HepG2 (cell line): ENCODE results near the gene ARHGAP12. TPM values are rescaled to one million over a fixed set of nuclear protein-coding genes. Genes with fewer than 3 reads are reported as not detected.

Experiments
- ATAC-seq: fragments of 200-7000 bp; cut with Tn5 transposase; 3 replicates; pipeline ENCODE4 v1.9.1; 2020; ENCODE audit warnings: mild to moderate bottlenecking, moderate library complexity
- BruUV-seq: library from RNA; stranded (reverse); fragments of 400-500 nt; replicated peaks from 2 replicates; lab custom pipeline; 2021; lab: Mats Ljungman, UMichigan
- CTCF ChIA-PET: fragments of 300-600 bp; formaldehyde crosslinking; extraction: SDS; loops from one replicate; lab custom pipeline; 2021; ENCODE audit warnings: low total read pairs, inconsistent platforms, low intra/inter-chr PET ratio; lab: Yijun Ruan, JAX
- POLR2A ChIA-PET: fragments of 350-600 bp; sonication (Branson Sonifier 250); formaldehyde crosslinking; loops from one replicate; lab custom pipeline; 2020; ENCODE audit warnings: antibody characterized with exemption, inconsistent platforms; lab: Yijun Ruan, JAX
- DNase-seq: peaks from one replicate; pipeline ENCODE4 v3.0.0-alpha.2; 2015; ENCODE audit warnings: low spot score
- FAIRE-seq: peaks from 3 replicates; lab custom pipeline; 2011; peaks lifted over from hg19 to GRCh38; lab: Jason Lieb, UNC
- H2AFZ ChIP-seq: one replicate; pipeline ENCODE4 v1.6.1; 2011; ENCODE audit warnings: low read length, inconsistent platforms
- H3K27ac ChIP-seq: fragments of 300-600 bp; 3 replicates; pipeline ENCODE4 v1.8.0; 2011; ENCODE audit warnings: mixed run types, mild to moderate bottlenecking, mixed read lengths, low read length, inconsistent platforms; ENCODE audit not compliant: insufficient read depth; ENCODE audit errors: extremely low read length
- H3K27me3 ChIP-seq, 2 experiments: fragments of 200-600 bp in 1 of 2; 2 replicates in 1 of 2; 3 replicates in 1 of 2; pipeline versions ENCODE4 v1.6.0 to v1.8.0; 2011; ENCODE audit warnings: low read length in 2 of 2, mild to moderate bottlenecking in 2 of 2, moderate library complexity in 2 of 2, inconsistent platforms in 1 of 2; ENCODE audit not compliant: insufficient read depth in 2 of 2, control insufficient read depth in 1 of 2
- H3K36me3 ChIP-seq, 2 experiments: fragments of 200-600 bp in 1 of 2; replicated peaks in 1 of 2; 2 replicates in 1 of 2; 3 replicates in 1 of 2; pipeline versions ENCODE4 v1.5.1 to v1.8.0; 2011; ENCODE audit warnings: low read length in 2 of 2, inconsistent platforms in 1 of 2; ENCODE audit not compliant: insufficient read depth in 2 of 2, control insufficient read depth in 1 of 2
- H3K4me1 ChIP-seq: 2 replicates; pipeline ENCODE4 v1.5.1; 2012; ENCODE audit warnings: low read length, inconsistent platforms; ENCODE audit not compliant: insufficient read depth
- H3K4me2 ChIP-seq: 2 replicates; pipeline ENCODE4 v1.6.0; 2011; ENCODE audit warnings: low read depth, low read length, inconsistent platforms
- H3K4me3 ChIP-seq, 3 experiments: fragments of 200-600 bp in 1 of 3; sonication (generic), shearing (Covaris generic) in 1 of 3; replicated peaks in 1 of 3; 2 replicates each; pipeline ENCODE4 v1.5.1; 2011 to 2016; ENCODE audit warnings: low read length in 3 of 3, inconsistent platforms in 2 of 3, low read depth in 2 of 3, mild to moderate bottlenecking in 2 of 3, control low read depth in 1 of 3, mixed read lengths in 1 of 3; ENCODE audit not compliant: insufficient read depth in 1 of 3
- H3K79me2 ChIP-seq: one replicate; pipeline ENCODE4 v1.6.1; 2011; ENCODE audit warnings: low read length, inconsistent platforms; ENCODE audit not compliant: insufficient read depth
- H3K9ac ChIP-seq: 2 replicates; pipeline ENCODE4 v1.6.0; 2011; ENCODE audit warnings: mild to moderate bottlenecking, low read depth, low read length, inconsistent platforms; ENCODE audit not compliant: insufficient read depth
- H3K9me3 ChIP-seq: 2 replicates; pipeline ENCODE4 v1.5.1; 2012; ENCODE audit warnings: mild to moderate bottlenecking, low read length
- H4K20me1 ChIP-seq: 2 replicates; pipeline ENCODE4 v1.6.0; 2011; ENCODE audit warnings: inconsistent platforms, mild to moderate bottlenecking, low read length, moderate library complexity; ENCODE audit not compliant: insufficient read depth
- ATAD3A ChIP-seq: sonication (generic); formaldehyde crosslinking; IDR thresholded peaks from 2 replicates; pipeline ENCODE4 v1.4.0; 2020; ENCODE audit warnings: missing genetic modification reagents
- THYN1 ChIP-seq: sonication (generic); formaldehyde crosslinking; IDR thresholded peaks from 2 replicates; pipeline ENCODE4 v1.8.1; 2023; ENCODE audit warnings: low read depth, mild to moderate bottlenecking, moderate library complexity, missing genetic modification reagents, borderline replicate concordance
- ZNF224 ChIP-seq: sonication (generic); formaldehyde crosslinking; IDR thresholded peaks from 2 replicates; pipeline ENCODE4 v1.5.0; 2020; ENCODE audit warnings: mild to moderate bottlenecking, missing genetic modification reagents
- ZNF496 ChIP-seq: sonication (generic); formaldehyde crosslinking; IDR thresholded peaks from 2 replicates; pipeline ENCODE4 v1.8.1; 2023; ENCODE audit warnings: mild to moderate bottlenecking, moderate library complexity, missing genetic modification reagents; ENCODE audit not compliant: insufficient replicate concordance
- ZNF501 ChIP-seq: sonication (generic); formaldehyde crosslinking; IDR thresholded peaks from 2 replicates; pipeline ENCODE4 v1.5.1; 2020; ENCODE audit warnings: mild to moderate bottlenecking, moderate library complexity, missing genetic modification reagents
- ZNF839 ChIP-seq: sonication (generic); formaldehyde crosslinking; IDR thresholded peaks from 2 replicates; pipeline ENCODE4 v1.4.0; 2020; ENCODE audit warnings: missing genetic modification reagents, mild to moderate bottlenecking, borderline replicate concordance
- ZXDC ChIP-seq: sonication (generic); formaldehyde crosslinking; IDR thresholded peaks from 2 replicates; pipeline ENCODE4 v1.5.0; 2020; ENCODE audit warnings: mild to moderate bottlenecking, missing genetic modification reagents
- WGBS: methylation state at CpG from one replicate; pipeline ENCODE4 v1.1.6; 2017; ENCODE audit warnings: low lambda C conversion rate; 5-methylcytosine and 5-hydroxymethylcytosine counted together
- in situ Hi-C: cut with HindIII; loops from 2 replicates; pipeline ENCODE4 v1.10.0; 2017; ENCODE audit warnings: low pct_unique_long_range_greater_than_20kb; ENCODE audit not compliant: extremely low pct_ligation_motif_present
- intact Hi-C: fragments of 100-400 bp; cut with micrococcal nuclease; formaldehyde crosslinking; loops from one replicate; pipeline ENCODE4 v1.10.0; 2022; ENCODE audit not compliant: unreplicated experiment
- polyA plus RNA-seq, 8 experiments: library from polyadenylated mRNA; depleted of rRNA in 3 of 8; stranded (reverse) in 7 of 8; unstranded in 1 of 8; fragments of >200 nt; fragmentation: Illumina TruSeq in 4 of 8; extraction: Trizol in 4 of 8; gene quantifications; 2 replicates each; pipeline versions ENCODE4 v1.2.1 to v1.2.3, GENCODE V29; 2011 to 2016; ENCODE audit warnings: low read depth in 4 of 8, missing spikeins in 1 of 8, mixed read lengths in 1 of 8; ENCODE audit not compliant: insufficient read depth in 1 of 8
- total RNA-seq, 5 experiments: library from RNA; depleted of rRNA; stranded (reverse); fragments of >200 nt; fragmentation: Illumina TruSeq; extraction: Trizol; gene quantifications; 2 replicates each; pipeline ENCODE4 v1.2.3, GENCODE V29; 2016; ENCODE audit warnings: low read depth in 1 of 5
- TF ChIP-seq, protein P1 (sequence below): sonication (generic); formaldehyde crosslinking; conservative IDR thresholded peaks from 2 replicates; pipeline ENCODE4 v1.4.0; 2020; ENCODE audit warnings: missing genetic modification reagents
- TF ChIP-seq, protein P2 (sequence below): IDR thresholded peaks from 2 replicates; pipeline ENCODE4 v1.6.1; 2016; ENCODE audit warnings: low read depth, missing genetic modification reagents, missing compliant biosample characterization
- TF ChIP-seq, protein P3 (sequence below): IDR thresholded peaks from 2 replicates; pipeline ENCODE4 v1.6.1; 2016

The ARHGAP12 gene
- total and polyA plus RNA-seq, 2 of the 13 experiments (the other 11 are each of a cell fraction or from before 2014, with no cell fraction given): 25.0 to 54.6 TPM

GRCh38 chr10:31768467-31768866 is 160.2 kb downstream of the ARHGAP12 start (continued):
- TF ChIP-seq, protein P1, sequence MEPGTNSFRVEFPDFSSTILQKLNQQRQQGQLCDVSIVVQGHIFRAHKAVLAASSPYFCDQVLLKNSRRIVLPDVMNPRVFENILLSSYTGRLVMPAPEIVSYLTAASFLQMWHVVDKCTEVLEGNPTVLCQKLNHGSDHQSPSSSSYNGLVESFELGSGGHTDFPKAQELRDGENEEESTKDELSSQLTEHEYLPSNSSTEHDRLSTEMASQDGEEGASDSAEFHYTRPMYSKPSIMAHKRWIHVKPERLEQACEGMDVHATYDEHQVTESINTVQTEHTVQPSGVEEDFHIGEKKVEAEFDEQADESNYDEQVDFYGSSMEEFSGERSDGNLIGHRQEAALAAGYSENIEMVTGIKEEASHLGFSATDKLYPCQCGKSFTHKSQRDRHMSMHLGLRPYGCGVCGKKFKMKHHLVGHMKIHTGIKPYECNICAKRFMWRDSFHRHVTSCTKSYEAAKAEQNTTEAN (CRISPR knock-in tag): no peak
- no peak for TF ChIP-seq ZNF496 (CRISPR knock-in tag)

DNA sequence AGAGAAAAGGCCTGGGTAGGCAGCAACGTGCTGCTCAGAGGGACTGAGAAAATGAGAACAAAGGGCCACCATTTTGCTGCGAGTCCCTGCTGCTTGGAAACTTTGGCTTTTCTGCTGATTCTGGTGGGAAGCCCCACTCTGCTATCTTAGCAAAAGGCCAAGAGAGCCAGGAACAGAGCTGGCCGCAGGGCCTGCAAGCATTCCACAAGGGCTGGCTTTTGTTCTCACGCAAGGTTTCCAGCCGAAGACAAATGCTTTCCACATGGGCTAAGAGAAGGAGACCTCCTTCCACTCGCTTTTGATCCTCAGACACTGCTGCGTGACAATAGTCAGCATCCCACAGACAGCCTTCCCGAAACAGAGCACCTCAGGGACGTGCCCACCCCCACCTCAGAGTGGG is 163.1 kb downstream of the ARHGAP12 start:
- H3K27me3 ChIP-seq: peaks cover 1 to 3% of the 10 kb centered on the region in 2 experiments; a peak in 1 of 5 replicates
- no peak overlapping the region for H2AFZ ChIP-seq
- H3K36me3 ChIP-seq: no peaks in the 10 kb centered on the region
- ATAC-seq (no peak), FAIRE-seq (no peak), DNase-seq (no peak)
- H3K4me3 ChIP-seq: no peak overlapping the region
- H3K9ac ChIP-seq: no peak overlapping the region
- TF ChIP-seq ZNF224 (CRISPR knock-in tag): no peak
- TF ChIP-seq, protein P2, sequence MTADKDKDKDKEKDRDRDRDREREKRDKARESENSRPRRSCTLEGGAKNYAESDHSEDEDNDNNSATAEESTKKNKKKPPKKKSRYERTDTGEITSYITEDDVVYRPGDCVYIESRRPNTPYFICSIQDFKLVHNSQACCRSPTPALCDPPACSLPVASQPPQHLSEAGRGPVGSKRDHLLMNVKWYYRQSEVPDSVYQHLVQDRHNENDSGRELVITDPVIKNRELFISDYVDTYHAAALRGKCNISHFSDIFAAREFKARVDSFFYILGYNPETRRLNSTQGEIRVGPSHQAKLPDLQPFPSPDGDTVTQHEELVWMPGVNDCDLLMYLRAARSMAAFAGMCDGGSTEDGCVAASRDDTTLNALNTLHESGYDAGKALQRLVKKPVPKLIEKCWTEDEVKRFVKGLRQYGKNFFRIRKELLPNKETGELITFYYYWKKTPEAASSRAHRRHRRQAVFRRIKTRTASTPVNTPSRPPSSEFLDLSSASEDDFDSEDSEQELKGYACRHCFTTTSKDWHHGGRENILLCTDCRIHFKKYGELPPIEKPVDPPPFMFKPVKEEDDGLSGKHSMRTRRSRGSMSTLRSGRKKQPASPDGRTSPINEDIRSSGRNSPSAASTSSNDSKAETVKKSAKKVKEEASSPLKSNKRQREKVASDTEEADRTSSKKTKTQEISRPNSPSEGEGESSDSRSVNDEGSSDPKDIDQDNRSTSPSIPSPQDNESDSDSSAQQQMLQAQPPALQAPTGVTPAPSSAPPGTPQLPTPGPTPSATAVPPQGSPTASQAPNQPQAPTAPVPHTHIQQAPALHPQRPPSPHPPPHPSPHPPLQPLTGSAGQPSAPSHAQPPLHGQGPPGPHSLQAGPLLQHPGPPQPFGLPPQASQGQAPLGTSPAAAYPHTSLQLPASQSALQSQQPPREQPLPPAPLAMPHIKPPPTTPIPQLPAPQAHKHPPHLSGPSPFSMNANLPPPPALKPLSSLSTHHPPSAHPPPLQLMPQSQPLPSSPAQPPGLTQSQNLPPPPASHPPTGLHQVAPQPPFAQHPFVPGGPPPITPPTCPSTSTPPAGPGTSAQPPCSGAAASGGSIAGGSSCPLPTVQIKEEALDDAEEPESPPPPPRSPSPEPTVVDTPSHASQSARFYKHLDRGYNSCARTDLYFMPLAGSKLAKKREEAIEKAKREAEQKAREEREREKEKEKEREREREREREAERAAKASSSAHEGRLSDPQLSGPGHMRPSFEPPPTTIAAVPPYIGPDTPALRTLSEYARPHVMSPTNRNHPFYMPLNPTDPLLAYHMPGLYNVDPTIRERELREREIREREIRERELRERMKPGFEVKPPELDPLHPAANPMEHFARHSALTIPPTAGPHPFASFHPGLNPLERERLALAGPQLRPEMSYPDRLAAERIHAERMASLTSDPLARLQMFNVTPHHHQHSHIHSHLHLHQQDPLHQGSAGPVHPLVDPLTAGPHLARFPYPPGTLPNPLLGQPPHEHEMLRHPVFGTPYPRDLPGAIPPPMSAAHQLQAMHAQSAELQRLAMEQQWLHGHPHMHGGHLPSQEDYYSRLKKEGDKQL (CRISPR knock-in tag): no peak
- TF ChIP-seq, protein P3, sequence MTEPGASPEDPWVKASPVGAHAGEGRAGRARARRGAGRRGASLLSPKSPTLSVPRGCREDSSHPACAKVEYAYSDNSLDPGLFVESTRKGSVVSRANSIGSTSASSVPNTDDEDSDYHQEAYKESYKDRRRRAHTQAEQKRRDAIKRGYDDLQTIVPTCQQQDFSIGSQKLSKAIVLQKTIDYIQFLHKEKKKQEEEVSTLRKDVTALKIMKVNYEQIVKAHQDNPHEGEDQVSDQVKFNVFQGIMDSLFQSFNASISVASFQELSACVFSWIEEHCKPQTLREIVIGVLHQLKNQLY (CRISPR knock-in tag): no peak
- no peak for TF ChIP-seq THYN1 (CRISPR knock-in tag)
- TF ChIP-seq ZNF501 (CRISPR knock-in tag): no peak
- no peak for TF ChIP-seq ZXDC (CRISPR knock-in tag)
- TF ChIP-seq ZNF839 (CRISPR knock-in tag): no peak
- TF ChIP-seq ATAD3A (CRISPR knock-in tag): no peak
- peaks cover 3% of the 10 kb centered on the region for H3K4me1 ChIP-seq
- ChIA-PET POLR2A (no interaction called here), CTCF (no interaction called here)
- no peaks in the 10 kb centered on the region for H3K9me3 ChIP-seq
- 20% methylated on average over 5 of the region's 9 CpGs for WGBS
- H3K27ac ChIP-seq: no peak overlapping the region
- no peak overlapping the region for H3K4me2 ChIP-seq
- no peaks in the 10 kb centered on the region for H3K79me2 ChIP-seq
- BruUV-seq: no TSS peak
- in situ Hi-C loops: loop anchor here (25.0 kb wide), 1 partner anchor 978 kb away; no protein-coding TSS in a partner anchor
- intact Hi-C loops: no loop called here
- H4K20me1 ChIP-seq: no peaks in the 10 kb centered on the region
